ENCODE measurements around the gene PRAMEF13. TPM values are rescaled to one million over a fixed set of nuclear protein-coding genes. Genes with fewer than 3 reads are reported as not detected.
A peak's percentile ranks its signal among the peaks of the same experiment; 100 is the strongest.
"Not testable (repeated sequence)": the region's sequence is repeated elsewhere in the genome, so short reads cannot be mapped to it uniquely, and the experiment has no call there.

Gene PRAMEF13
- total RNA-seq, 2 donors from 2014 or later, result not detected

DNA sequence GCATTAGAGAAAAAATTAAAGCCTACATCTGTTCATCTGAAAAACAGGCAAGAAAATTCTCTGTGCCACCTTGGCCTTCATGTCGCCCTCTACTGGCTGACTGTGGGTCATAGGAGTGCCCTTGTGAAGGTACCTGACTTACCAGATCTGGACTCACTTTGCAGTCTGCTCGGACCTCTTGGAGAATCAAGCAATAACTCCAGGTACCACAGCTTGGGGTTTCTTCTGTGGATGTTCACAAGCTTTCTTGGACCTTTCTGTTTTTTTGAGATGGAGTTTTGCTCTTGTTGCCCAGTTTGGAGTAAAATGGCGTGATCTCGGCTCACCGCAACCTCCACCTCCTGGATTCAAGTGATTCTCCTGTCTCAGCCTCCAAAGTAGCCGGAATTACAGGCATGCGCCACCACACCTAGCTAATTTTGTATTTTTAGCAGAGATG, 27.2 kb upstream of the PRAMEF13 start:
- DNase-seq, result peak; percentile 38
- Histone ChIP-seq H3K4me3 (no peak overlapping the region), H3K9ac (ENCODE audit: low read depth in 2 of 2, low read length in 2 of 2) (no peak overlapping the region), H3K27ac (no peak overlapping the region), H3K27me3 (no peaks in the 10 kb centered on the region), H3K4me1 (no peaks in the 10 kb centered on the region), H3K36me3 (no peaks in the 10 kb centered on the region), H3K9me3 (no peaks in the 10 kb centered on the region)
- TF ChIP-seq, protein P1, sequence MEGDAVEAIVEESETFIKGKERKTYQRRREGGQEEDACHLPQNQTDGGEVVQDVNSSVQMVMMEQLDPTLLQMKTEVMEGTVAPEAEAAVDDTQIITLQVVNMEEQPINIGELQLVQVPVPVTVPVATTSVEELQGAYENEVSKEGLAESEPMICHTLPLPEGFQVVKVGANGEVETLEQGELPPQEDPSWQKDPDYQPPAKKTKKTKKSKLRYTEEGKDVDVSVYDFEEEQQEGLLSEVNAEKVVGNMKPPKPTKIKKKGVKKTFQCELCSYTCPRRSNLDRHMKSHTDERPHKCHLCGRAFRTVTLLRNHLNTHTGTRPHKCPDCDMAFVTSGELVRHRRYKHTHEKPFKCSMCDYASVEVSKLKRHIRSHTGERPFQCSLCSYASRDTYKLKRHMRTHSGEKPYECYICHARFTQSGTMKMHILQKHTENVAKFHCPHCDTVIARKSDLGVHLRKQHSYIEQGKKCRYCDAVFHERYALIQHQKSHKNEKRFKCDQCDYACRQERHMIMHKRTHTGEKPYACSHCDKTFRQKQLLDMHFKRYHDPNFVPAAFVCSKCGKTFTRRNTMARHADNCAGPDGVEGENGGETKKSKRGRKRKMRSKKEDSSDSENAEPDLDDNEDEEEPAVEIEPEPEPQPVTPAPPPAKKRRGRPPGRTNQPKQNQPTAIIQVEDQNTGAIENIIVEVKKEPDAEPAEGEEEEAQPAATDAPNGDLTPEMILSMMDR (IDR thresholded peaks at IDR 0.05), result peak; percentile 56
- intact Hi-C loops (cut with DNase I), result no loop called here

DNA sequence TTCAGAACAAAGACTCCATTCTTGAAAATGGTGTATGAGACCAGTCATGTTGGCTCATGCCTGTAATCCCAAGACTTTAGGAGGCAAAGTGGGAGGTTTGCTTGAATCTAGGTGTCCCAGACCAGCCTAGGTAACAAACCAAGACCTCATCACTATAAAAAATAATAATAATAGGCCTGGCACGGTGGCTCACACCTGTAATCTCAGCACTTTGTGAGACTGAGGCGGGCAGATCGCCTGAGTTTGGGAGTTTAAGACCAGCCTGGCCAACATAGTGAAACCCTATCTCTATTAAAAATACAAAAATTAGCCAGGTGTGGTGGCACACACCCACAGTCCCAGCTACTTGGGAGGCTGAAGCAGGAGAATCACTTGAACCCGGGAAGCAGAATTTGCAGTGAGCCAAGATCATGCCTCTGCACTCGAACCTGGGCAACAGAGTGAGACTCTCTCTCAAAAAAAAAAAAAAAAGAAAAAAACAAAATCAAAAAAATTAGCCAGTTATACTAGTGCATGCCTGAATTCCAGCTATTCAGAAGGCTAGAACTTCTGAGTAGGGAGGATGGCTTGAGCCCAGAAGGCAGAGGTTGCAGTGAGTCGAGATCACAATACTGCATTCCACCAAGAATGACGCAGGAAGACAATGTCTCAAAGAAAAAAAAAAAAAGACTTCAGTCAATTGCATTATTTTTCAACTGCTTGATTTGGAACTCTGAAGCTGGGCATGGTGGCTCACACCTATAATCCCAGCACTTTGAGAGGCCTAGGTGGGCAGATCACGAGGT, 26.3 kb upstream of the PRAMEF13 start:
- H3K36me3 ChIP-seq; H3K9me3 ChIP-seq; H3K27ac ChIP-seq; H3K9ac ChIP-seq (ENCODE audit: low read depth in 2 of 2, low read length in 2 of 2); intact Hi-C loops (cut with DNase I); DNase-seq; H3K4me3 ChIP-seq; H3K27me3 ChIP-seq; H3K4me1 ChIP-seq: not testable (repeated sequence)

DNA sequence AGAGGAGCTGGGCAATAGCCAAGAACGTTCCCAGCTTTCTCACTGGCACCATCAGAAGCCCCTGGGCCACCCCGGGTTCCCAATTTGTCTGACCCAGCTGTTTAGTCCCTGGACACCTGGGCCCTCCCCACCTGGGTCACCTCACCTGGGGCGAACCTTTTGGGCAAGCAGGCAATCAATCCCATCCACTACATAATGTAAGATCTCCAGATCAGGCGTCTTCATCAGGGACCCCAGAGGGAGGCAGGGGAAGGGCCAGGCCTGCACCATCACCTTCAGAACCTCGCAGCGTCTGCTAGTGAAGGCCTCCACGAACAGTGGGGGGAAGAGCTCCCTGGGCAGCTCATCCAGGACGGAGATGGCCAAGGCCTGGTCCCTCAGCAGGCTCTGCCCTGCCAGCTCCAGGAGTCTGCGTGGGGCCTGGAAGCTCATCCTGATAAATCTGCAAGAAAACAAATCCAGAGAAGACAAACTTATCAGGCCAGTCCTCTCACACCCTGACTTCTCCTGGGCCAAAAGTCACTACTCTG, 24.5 kb upstream of the PRAMEF13 start, which contains the start of gene PRAMEF18:
PRAMEF18 (minus strand) TSS at position 480 of the 530 bp plus-strand sequence; CDS start at position 432, 48 bp downstream.
- H3K27me3 ChIP-seq; DNase-seq; intact Hi-C loops (cut with DNase I); H3K27ac ChIP-seq; H3K36me3 ChIP-seq; H3K4me1 ChIP-seq; H3K9ac ChIP-seq (ENCODE audit: low read depth in 2 of 2, low read length in 2 of 2); H3K9me3 ChIP-seq; H3K4me3 ChIP-seq: not testable (repeated sequence)

DNA sequence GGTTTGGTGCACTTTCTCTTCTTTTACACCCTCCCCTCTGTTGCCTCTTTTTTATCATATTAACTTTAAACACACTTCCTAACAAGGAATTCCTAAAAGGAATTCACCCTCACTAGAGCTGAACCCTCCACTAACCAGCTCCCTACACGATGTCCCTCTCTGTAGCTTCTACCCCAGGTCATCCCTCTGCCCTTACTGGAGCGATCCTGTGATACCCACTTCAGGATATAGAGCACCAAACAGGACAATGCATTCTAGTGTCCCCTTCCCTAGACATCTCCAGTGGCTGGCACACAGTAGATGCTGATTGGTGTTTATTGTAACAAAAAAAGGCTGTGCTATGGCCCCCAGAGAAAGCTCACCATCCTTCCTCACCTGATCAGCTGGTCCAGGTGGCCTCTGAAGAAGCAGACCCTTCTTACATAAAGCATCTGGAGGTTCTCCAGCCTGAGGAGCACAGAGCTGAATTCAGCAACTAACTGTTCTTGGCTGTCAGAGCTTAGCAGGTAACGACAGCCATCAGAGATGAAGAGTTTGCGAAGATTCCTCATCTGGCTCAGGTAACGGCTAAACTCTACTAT, 23.4 kb upstream of the PRAMEF13 start:
- no peak overlapping the region for H3K9ac ChIP-seq (ENCODE audit: low read depth in 2 of 2, low read length in 2 of 2)
- no peaks in the 10 kb centered on the region for H3K4me1 ChIP-seq
- intact Hi-C loops (cut with DNase I), result no loop called here
- no peaks in the 10 kb centered on the region for H3K9me3 ChIP-seq
- no peak overlapping the region for H3K4me3 ChIP-seq
- no peaks in the 10 kb centered on the region for H3K36me3 ChIP-seq
- no peak overlapping the region for H3K27ac ChIP-seq
- DNase-seq, result no peak
- no peaks in the 10 kb centered on the region for H3K27me3 ChIP-seq
- TF ChIP-seq, protein P1 (IDR thresholded peaks at IDR 0.05), result no peak

DNA sequence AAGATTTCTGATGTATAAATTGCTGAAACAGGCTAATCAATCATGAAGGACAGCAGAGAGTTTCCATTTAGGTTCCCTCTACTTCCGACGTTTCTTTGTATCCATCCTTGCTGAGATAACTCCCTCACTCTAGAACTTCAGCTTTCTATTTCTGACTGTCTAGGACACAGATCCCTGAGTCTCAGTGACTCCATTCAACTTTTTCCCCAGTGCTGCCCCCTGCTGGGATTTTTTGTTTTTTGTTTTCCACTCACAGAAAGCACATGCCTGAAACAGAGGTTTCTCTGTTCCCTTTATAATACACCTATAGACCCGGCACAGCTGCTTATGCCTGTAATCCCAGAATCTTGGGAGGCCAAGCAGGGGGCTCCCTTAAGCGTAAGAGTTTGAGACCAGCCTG, 21.6 kb upstream of the PRAMEF13 start:
- H3K27me3 ChIP-seq; H3K9me3 ChIP-seq; H3K4me1 ChIP-seq; H3K27ac ChIP-seq; H3K36me3 ChIP-seq; DNase-seq; intact Hi-C loops (cut with DNase I); H3K4me3 ChIP-seq; H3K9ac ChIP-seq (ENCODE audit: low read depth in 2 of 2, low read length in 2 of 2): not testable (repeated sequence)

DNA sequence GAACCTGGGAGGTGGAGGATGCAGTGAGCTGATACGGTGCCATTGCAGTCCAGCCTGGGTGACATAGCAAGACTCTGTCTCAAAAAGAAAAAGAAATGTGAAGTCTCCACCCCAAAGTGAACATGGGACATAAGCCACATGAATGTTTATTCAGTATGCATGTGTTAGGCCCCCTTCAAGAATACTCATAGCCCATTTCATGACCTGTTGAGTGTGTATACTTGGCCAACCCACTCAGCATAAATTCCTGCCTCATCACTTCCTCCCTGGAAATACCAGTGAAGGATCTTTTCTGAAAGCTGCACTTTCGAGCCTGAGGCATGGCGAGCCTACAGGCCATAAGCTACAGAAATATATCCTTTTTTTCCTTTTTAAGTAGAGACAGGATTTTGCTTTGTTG, 18.0 kb upstream of the PRAMEF13 start:
- DNase-seq; H3K27ac ChIP-seq; H3K4me1 ChIP-seq; H3K4me3 ChIP-seq; H3K9me3 ChIP-seq; H3K9ac ChIP-seq (ENCODE audit: low read depth in 2 of 2, low read length in 2 of 2); intact Hi-C loops (cut with DNase I); H3K27me3 ChIP-seq; H3K36me3 ChIP-seq: not testable (repeated sequence)

DNA sequence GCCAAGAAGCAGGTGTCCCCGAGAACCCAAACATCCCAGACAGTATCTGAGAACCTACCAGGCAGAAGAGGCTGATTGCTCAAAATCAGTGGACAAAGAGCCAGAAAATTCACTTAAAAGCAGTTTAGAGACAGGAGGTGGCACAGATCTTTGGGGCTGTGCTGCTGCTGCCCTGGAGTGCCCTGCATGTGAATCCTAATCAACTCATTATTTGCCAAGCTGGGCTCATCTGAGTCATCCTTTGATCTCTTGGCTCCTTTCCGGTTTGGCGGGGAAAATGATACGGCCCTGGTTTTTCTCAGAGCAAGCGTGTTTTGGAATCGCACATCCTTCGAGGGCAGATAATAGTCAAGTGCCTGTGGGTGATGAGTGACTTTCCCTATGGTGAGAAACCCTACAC, 15.4 kb upstream of the PRAMEF13 start:
- H3K4me1 ChIP-seq; H3K27me3 ChIP-seq; H3K27ac ChIP-seq; intact Hi-C loops (cut with DNase I); DNase-seq; H3K9ac ChIP-seq (ENCODE audit: low read depth in 2 of 2, low read length in 2 of 2); H3K36me3 ChIP-seq; H3K9me3 ChIP-seq; H3K4me3 ChIP-seq: not testable (repeated sequence)

DNA sequence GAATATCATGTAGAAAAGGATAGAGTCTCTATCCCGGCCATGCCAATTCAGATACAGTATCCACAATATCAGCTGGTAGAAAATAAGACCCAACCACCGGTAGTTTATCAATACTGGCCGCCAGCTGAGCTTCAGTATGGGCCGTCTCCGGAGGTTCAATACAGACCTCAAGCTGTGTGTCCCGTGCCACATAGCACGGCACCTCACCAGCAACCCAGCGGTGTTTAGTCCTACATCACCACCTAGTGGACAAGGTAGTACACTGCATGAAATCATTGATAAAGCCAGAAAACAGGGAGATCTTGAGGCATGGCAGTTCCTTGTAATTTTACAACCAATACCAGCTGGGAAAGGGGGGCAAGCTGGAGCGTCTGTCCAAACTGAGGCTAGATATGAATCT, 7.5 kb upstream of the PRAMEF13 start:
- H3K36me3 ChIP-seq; intact Hi-C loops (cut with DNase I); H3K27ac ChIP-seq; DNase-seq; H3K27me3 ChIP-seq; H3K9me3 ChIP-seq; H3K9ac ChIP-seq (ENCODE audit: low read depth in 2 of 2, low read length in 2 of 2); H3K4me3 ChIP-seq; H3K4me1 ChIP-seq: not testable (repeated sequence)

DNA sequence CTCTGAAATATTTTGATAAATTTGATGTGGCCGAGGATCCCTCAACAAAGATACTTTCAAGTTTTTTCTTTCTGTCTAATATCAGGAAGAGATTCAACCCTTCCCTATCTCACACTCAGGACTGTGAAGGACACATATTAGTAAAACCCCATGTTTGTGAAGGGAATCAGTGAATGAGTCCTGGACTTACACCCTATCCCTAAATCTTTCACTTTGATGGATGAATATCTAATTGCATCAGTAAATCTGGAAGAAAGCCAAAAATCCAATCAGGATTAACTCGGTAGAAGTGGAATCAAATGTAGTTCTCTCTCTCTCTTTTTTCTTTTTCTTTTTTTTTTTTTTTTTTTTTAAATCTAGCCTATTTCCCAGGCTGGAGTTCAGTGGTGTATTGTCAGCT, 29.7 kb downstream of the PRAMEF13 start, which contains the start of gene PRAMEF9:
PRAMEF9 (plus strand) TSS at position 301 of the 400 bp plus-strand sequence. CDS start 3,433 bp downstream, outside the sequence.
- DNase-seq; H3K36me3 ChIP-seq; H3K4me1 ChIP-seq; H3K27ac ChIP-seq; H3K27me3 ChIP-seq; H3K4me3 ChIP-seq; intact Hi-C loops (cut with DNase I); H3K9ac ChIP-seq (ENCODE audit: low read depth in 2 of 2, low read length in 2 of 2); H3K9me3 ChIP-seq: not testable (repeated sequence)

DNA sequence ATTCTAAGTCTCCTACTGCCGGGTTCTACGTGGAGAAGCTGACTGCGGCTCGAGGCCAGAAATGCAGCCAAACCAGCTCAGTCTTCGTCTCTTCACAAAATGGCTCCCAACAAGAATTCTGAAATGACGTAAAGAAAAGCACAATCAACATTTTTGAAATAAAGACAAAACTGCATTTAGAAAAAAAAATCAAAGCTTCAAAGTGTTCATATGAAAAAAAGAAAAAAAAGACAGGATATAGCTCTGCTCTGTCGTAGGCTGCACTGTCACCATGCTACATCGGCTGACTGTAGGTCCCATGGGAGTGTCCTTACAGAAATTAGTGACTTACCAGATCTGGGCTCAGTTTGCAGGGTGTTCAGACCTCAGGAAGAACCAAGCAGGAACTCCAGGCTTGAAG, 35.7 kb downstream of the PRAMEF13 start, which contains the start of gene HNRNPCL4:
HNRNPCL4 (minus strand) TSS at position 101 of the 400 bp plus-strand sequence. CDS start 164 bp downstream, outside the sequence.
- H3K4me1 ChIP-seq; H3K27me3 ChIP-seq; H3K9ac ChIP-seq (ENCODE audit: low read depth in 2 of 2, low read length in 2 of 2); H3K27ac ChIP-seq; DNase-seq; H3K36me3 ChIP-seq; intact Hi-C loops (cut with DNase I); H3K4me3 ChIP-seq; H3K9me3 ChIP-seq: not testable (repeated sequence)

DNA sequence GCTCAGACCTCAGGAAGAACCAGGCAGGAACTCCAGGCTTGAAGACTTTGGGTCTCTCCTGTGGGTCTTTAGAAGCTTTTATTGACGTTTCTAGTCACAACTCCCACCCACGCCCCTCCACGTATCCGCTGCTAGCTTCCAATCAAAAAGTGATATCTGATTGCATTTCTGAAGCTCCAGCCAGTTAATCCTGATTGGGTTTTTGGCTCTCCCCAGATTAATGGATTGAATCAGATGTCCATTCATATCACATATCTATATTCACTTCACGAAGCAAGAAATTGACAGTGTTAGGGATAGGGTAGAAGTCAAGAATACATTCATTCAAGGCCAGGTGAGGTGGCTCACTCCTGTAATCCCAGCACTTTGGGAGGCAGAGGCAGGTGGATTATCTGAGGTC, 45.3 kb downstream of the PRAMEF13 start, which contains the start of gene PRAMEF26:
PRAMEF26 (minus strand) TSS at position 101 of the 400 bp plus-strand sequence. CDS start 2,914 bp downstream, outside the sequence.
- H3K9me3 ChIP-seq; H3K36me3 ChIP-seq; DNase-seq; H3K4me1 ChIP-seq; intact Hi-C loops (cut with DNase I); H3K27me3 ChIP-seq; H3K27ac ChIP-seq; H3K9ac ChIP-seq (ENCODE audit: low read depth in 2 of 2, low read length in 2 of 2); H3K4me3 ChIP-seq: not testable (repeated sequence)

Data from colonic mucosa (tissue), 4 donors.